HG03520 (cell line): Measurements from ENCODE around the gene ARPC5.

ENCODE experiments used
- ATAC-seq: cut with Tn5 transposase; IDR thresholded peaks from one replicate; pipeline ENCODE4 v1.9.1; 2021; ENCODE audit warnings: mild to moderate bottlenecking, moderate library complexity; ENCODE audit not compliant: unreplicated experiment

The ARPC5 gene

GRCh38 chr1:183589384-183589783, 46.2 kb downstream of the ARPC5 start:
- no peak for ATAC-seq

GRCh38 chr1:183588827-183589226, 46.8 kb downstream of the ARPC5 start:
- no peak for ATAC-seq

- ATAC-seq, result no peak
Measured at GRCh38 chr1:183586926-183587325, 48.7 kb downstream of the ARPC5 start.

GRCh38 chr1:183586455-183586854, 49.1 kb downstream of the ARPC5 start:
- ATAC-seq, result no peak

GRCh38 chr1:183585038-183585437, 50.5 kb downstream of the ARPC5 start:
- no peak for ATAC-seq

GRCh38 chr1:183584147-183584546, 51.4 kb downstream of the ARPC5 start:
- ATAC-seq, result no peak

GRCh38 chr1:183583466-183583865, 52.1 kb downstream of the ARPC5 start:
- no peak for ATAC-seq

GRCh38 chr1:183582021-183582713, 53.4 kb downstream of the ARPC5 start:
- ATAC-seq, result no peak

GRCh38 chr1:183580281-183580682, 55.3 kb downstream of the ARPC5 start:
- ATAC-seq, result no peak

- no peak for ATAC-seq
Measured at GRCh38 chr1:183578856-183579255, 56.7 kb downstream of the ARPC5 start.

GRCh38 chr1:183577897-183578465, 57.6 kb downstream of the ARPC5 start:
- ATAC-seq, result no peak

GRCh38 chr1:183576537-183576936, 59.0 kb downstream of the ARPC5 start:
- no peak for ATAC-seq

- no peak for ATAC-seq
Measured at GRCh38 chr1:183575606-183576005, 60.0 kb downstream of the ARPC5 start.

GRCh38 chr1:183572721-183573120, 62.9 kb downstream of the ARPC5 start:
- no peak for ATAC-seq

- ATAC-seq, result no peak
Measured at GRCh38 chr1:183571678-183572268, 63.8 kb downstream of the ARPC5 start.
